Activated CD4-positive, alpha-beta memory T cell treated with anti-CD3 and anti-CD28 coated beads, Interleukin-2, amount 10 ng/mL, durations not matched to agents 7 days and 5 days (primary cell): Measurements from ENCODE around the gene LRRC45. TPM values are rescaled to one million over a fixed set of nuclear protein-coding genes. Genes with fewer than 3 reads are reported as not detected.
"Not testable (repeated sequence)": the region's sequence is repeated elsewhere in the genome, so short reads cannot be mapped to it uniquely, and the experiment has no call there.

ENCODE experiments used
- CTCF ChIA-PET: fragments of 350-600 bp; sonication (Branson Sonifier 250); formaldehyde crosslinking; loops from one replicate; lab custom pipeline; 2021; ENCODE audit warnings: antibody characterized with exemption, inconsistent platforms; lab: Charles Lee
- POLR2A ChIA-PET: fragments of 350-600 bp; sonication (Branson Sonifier 250); formaldehyde crosslinking; loops from one replicate; lab custom pipeline; 2021; ENCODE audit warnings: antibody characterized with exemption; lab: Charles Lee
- DNase-seq: peaks from one replicate; pipeline ENCODE4 v3.0.0-alpha.2; 2020
- H3K27ac Mint-ChIP-seq: one replicate; pipeline ENCODE4 v1.8.0; 2021; ENCODE audit warnings: mild to moderate bottlenecking, mixed read lengths
- H3K27me3 Mint-ChIP-seq: one replicate; pipeline ENCODE4 v1.8.0; 2021; ENCODE audit warnings: mixed read lengths
- H3K36me3 Mint-ChIP-seq: one replicate; pipeline ENCODE4 v1.8.0; 2021; ENCODE audit warnings: low read depth, mixed read lengths
- H3K4me1 Mint-ChIP-seq: one replicate; pipeline ENCODE4 v1.8.0; 2021; ENCODE audit warnings: mixed read lengths
- H3K4me3 Mint-ChIP-seq: one replicate; pipeline ENCODE4 v1.8.0; 2021; ENCODE audit warnings: mild to moderate bottlenecking, mixed read lengths
- H3K9me3 Mint-ChIP-seq: one replicate; pipeline ENCODE4 v1.8.0; 2021; ENCODE audit warnings: mixed read lengths
- total RNA-seq, 2 experiments: library from RNA; stranded (reverse); gene quantifications; one replicate each; pipeline ENCODE4 v1.2.3, GENCODE V29; 2021

The LRRC45 gene
- 10 to 100 TPM; 34.8 to 35.5 TPM for total RNA-seq

DNA sequence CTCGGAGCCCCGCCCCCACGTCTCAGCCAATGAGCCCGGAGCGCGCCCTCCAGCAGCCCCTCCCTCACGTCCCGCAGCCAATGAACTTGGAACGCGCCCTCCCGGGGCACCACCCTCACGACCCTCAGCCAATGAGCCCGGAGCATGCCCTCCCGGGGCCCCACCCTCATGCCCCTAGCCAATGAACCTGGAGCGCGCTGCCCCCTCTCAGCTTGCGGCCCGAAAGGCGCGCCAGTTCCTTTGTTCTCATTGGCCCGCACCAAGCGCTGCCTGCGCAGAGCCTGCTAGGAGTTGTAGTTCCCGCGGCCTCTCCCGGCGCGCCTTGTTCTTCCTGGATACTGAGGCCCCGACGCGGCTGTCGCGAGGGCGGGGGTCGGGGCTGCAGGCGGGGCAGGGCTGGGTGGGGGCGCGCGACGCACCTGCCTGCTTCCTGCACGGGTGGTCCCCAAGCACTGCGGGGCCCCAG, at the start of gene LRRC45:
LRRC45 (plus strand) TSS at position 325 of the 466 bp plus-strand sequence. CDS start 339 bp downstream, outside the sequence.
- H3K36me3 Mint-ChIP-seq: peaks cover 17% of the 10 kb centered on the region
- peaks cover 42% of the 10 kb centered on the region for H3K4me1 Mint-ChIP-seq
- H3K4me3 Mint-ChIP-seq: peak within 1 kb of the TSS; percentile 82
- no peaks in the 10 kb centered on the region for H3K27me3 Mint-ChIP-seq
- DNase-seq: peak; percentile 100
- H3K27ac Mint-ChIP-seq: peak within 1 kb of the TSS; percentile 60
- ChIA-PET CTCF (interaction anchor here (0.8 to 4.3 kb wide), 7 partner anchors 15 to 183 kb away, joined by 3 to 73 read pairs (median 5); partner anchors contain the start of genes ASPSCR1, DCXR, FASN and NOTUM), POLR2A (interaction anchor here (0.6 to 5.1 kb wide), 17 partner anchors 8 to 496 kb away, joined by 3 to 41 read pairs (median 4); partner anchors contain the start of genes ARHGDIA, DCXR, FASN and FOXK2)
- no peaks in the 10 kb centered on the region for H3K9me3 Mint-ChIP-seq

DNA sequence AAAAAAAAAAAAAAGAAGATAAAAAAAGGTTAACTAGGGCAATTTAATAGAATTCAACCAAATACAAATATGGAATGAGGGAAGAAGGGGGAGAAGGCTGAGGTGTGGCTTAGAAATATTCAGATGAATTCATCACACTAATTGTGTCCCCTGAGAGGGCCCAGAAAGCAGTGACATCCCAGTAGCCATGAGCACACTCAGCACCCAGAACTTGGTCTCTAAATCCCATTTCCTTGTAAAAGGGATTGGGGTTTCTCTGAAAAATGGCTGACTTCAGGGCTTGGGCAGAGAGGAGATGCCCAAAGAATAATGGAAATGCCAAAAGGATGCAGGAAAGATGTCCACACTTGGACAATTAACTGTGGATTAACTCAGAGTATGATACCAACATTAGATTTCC, 49.7 kb upstream of the LRRC45 start:
- DNase-seq: no peak
- no peaks in the 10 kb centered on the region for H3K9me3 Mint-ChIP-seq
- ChIA-PET POLR2A (no interaction called here), CTCF (no interaction called here)
- H3K27ac Mint-ChIP-seq: no peak overlapping the region
- H3K27me3 Mint-ChIP-seq: peaks cover 6% of the 10 kb centered on the region
- peaks cover 12% of the 10 kb centered on the region for H3K4me1 Mint-ChIP-seq
- H3K36me3 Mint-ChIP-seq: no peaks in the 10 kb centered on the region
- no peak overlapping the region for H3K4me3 Mint-ChIP-seq

DNA sequence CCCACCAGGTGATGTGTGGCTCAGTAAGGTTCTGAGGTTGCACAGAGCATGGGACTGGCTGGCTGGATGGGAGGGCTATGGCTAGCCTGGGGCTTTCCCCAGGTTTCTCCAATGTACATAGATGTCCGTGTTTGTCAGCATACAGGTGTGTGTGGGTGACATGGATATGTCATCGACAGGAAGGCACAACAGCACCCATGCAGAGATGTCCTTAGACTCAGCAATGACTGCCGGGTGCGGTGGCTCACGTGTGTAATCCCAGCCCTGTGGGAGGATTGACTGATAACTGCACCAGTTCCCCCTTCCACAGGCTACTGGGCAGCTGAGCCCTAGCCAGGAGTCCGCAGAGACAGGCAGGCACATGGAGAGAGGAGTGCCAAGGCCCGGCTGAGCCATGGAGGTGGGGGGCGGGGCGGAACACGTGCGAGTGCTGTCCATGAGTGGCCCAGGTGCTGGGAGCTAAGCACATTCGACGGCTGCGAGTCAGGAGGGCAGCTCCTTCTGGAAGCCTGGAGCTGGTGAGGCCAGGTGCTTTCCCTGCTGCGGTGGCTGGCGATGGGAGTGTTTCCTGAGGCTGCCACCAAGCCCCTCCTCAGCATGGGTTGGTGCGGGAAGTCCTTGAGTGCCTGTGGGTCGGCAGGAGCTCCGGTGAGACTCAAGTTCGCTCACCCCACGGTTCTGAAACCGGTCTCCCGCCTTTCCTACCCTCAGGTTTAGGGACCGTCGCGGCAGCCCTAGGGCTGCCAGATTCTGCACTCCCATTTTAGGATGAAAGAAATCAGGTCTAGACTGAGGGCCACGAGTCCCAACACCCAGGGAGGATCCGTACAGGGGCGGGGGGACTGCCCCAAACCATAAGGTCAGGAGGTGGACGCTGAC, 46.5 kb upstream of the LRRC45 start:
- peak; percentile 33 for DNase-seq
- CTCF ChIA-PET: interaction anchor here (0.8 to 1.3 kb wide), 4 partner anchors 17 to 61 kb away, joined by 3 to 4 read pairs (median 4); partner anchors contain the start of genes CENPX, DCXR and LRRC45
- Mint-ChIP-seq H3K27me3 (peaks cover 6% of the 10 kb centered on the region), H3K9me3 (no peaks in the 10 kb centered on the region), H3K27ac (peak overlapping the region; percentile 85), H3K4me3 (peak overlapping the region; percentile 86), H3K4me1 (peaks cover 38% of the 10 kb centered on the region), H3K36me3 (peaks cover 12% of the 10 kb centered on the region)
- POLR2A ChIA-PET: interaction anchor here (0.7 to 2.8 kb wide), 17 partner anchors 9 to 464 kb away, joined by 3 to 16 read pairs (median 4); partner anchors contain the start of genes ACTG1, DCXR, SIRT7 and SLC16A3

- peaks cover 12% of the 10 kb centered on the region for H3K36me3 Mint-ChIP-seq
- ChIA-PET POLR2A (interaction anchor here (0.7 to 2.8 kb wide), 16 partner anchors 10 to 464 kb away, joined by 3 to 16 read pairs (median 4); partner anchors contain the start of genes ACTG1, DCXR, SIRT7 and SLC16A3), CTCF (interaction anchor here (0.9 to 2.0 kb wide), 3 partner anchors 17 to 46 kb away, joined by 4 to 6 read pairs (median 4); partner anchors contain the start of genes CENPX and LRRC45)
- H3K4me3 Mint-ChIP-seq: peak within 1 kb of the TSS; percentile 86
- H3K4me1 Mint-ChIP-seq: peaks cover 41% of the 10 kb centered on the region
- H3K9me3 Mint-ChIP-seq: no peaks in the 10 kb centered on the region
- H3K27me3 Mint-ChIP-seq: peaks cover 6% of the 10 kb centered on the region
- peak; percentile 91 for DNase-seq
- peak within 1 kb of the TSS; percentile 85 for H3K27ac Mint-ChIP-seq
These were observed 45.8 kb upstream of the LRRC45 start, which contains the start of gene ASPSCR1 for GRCh38 chr17:81977211-81977808. TSS of gene ASPSCR1 (plus strand) at chr17:81977629. CDS start at chr17:81977647, 18 bp downstream.

DNA sequence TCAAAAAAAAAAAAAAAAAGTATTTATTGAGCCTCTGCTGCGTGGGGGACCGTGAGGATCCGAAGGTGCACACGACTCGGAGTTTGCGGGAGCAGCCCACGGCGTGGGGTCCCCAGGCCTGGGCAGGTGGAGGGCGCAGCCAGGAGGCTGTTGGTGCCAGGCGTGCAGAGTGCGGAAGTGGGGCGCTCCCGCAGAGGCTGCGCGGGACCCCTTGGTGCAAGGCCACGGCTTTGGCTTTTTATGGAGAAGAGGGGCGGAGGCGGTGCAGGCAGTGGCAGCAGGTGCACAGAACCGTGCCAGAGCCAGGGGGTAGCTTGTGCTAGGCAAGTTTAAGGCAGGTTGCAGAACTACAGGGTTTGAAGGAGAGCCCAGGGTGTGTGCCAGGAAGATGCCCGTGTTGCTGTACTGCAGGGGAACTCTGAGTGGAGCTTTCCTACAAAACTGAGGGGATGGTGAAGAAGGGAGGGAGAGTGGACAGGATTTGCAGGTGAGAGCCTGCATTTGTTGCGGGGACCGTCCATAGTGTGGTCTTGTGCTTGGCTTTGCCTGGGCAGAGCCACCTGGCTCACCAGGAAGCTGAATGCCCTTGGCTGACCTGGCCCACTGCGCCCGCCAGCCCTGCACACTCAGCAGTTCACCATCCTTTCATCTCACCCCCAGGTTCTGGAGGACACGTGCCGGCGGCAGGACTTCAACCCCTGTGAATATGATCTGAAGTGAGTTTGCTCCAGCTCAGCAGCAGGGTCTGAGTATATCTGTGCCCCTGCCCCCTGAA, 44.4 kb upstream of the LRRC45 start:
- peak overlapping the region; percentile 69 for H3K4me3 Mint-ChIP-seq
- no peak for DNase-seq
- H3K36me3 Mint-ChIP-seq: peaks cover 12% of the 10 kb centered on the region
- peaks cover 45% of the 10 kb centered on the region for H3K4me1 Mint-ChIP-seq
- no peaks in the 10 kb centered on the region for H3K9me3 Mint-ChIP-seq
- peaks cover 6% of the 10 kb centered on the region for H3K27me3 Mint-ChIP-seq
- POLR2A ChIA-PET: interaction anchor here (0.5 to 1.5 kb wide), 7 partner anchors 11 to 275 kb away, joined by 3 to 5 read pairs (median 3); partner anchors contain the start of genes CENPX, DUS1L, LRRC45 and MRPL12
- CTCF ChIA-PET: interaction anchor here (1.2 to 2.0 kb wide), 2 partner anchors 41 to 59 kb away, joined by 4 to 6 read pairs; partner anchors contain the start of gene DCXR
- peak overlapping the region; percentile 47 for H3K27ac Mint-ChIP-seq

DNA sequence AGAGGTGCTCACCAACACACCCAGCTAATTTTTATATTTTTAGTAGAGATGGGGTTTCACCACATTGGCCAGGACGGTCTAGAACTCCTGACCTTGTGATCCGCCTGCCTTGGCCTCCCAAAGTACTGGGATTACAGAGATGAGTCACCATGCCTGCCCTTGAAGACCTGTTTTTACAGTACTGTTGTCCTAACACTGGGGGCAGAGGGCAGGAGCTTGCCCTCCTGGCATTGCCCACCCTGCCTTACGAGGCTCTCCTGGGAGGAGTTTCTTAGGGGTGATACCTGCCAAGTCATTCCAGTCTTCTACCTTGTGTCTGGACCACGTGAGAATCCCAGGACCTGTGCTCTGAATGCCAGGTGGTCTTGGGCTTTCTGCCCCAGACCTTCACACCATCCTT, 43.0 kb upstream of the LRRC45 start:
- peak overlapping the region; percentile 4 for H3K4me3 Mint-ChIP-seq
- no peak overlapping the region for H3K27ac Mint-ChIP-seq
- no peaks in the 10 kb centered on the region for H3K9me3 Mint-ChIP-seq
- peaks cover 4% of the 10 kb centered on the region for H3K27me3 Mint-ChIP-seq
- DNase-seq: no peak
- peaks cover 47% of the 10 kb centered on the region for H3K4me1 Mint-ChIP-seq
- H3K36me3 Mint-ChIP-seq: peaks cover 15% of the 10 kb centered on the region
- POLR2A ChIA-PET: interaction anchor here (0.9 to 1.0 kb wide), 2 partner anchors 12 to 114 kb away, joined by 3 read pairs; no protein-coding TSS in a partner anchor
- CTCF ChIA-PET: interaction anchor here (1.2 to 2.0 kb wide), 2 partner anchors 21 to 58 kb away, joined by 4 to 5 read pairs; partner anchors contain the start of gene DCXR

GRCh38 chr17:81980707-81981343, 42.3 kb upstream of the LRRC45 start:
- H3K27ac Mint-ChIP-seq: no peak overlapping the region
- no peak overlapping the region for H3K4me3 Mint-ChIP-seq
- CTCF ChIA-PET: interaction anchor here (1.2 to 2.0 kb wide), 2 partner anchors 21 to 38 kb away, joined by 3 to 5 read pairs; no protein-coding TSS in a partner anchor
- H3K4me1 Mint-ChIP-seq: peaks cover 47% of the 10 kb centered on the region
- peaks cover 20% of the 10 kb centered on the region for H3K36me3 Mint-ChIP-seq
- no peaks in the 10 kb centered on the region for H3K9me3 Mint-ChIP-seq
- POLR2A ChIA-PET: interaction anchor here (0.9 kb wide), 1 partner anchor 13 kb away, joined by 3 read pairs; no protein-coding TSS in a partner anchor
- H3K27me3 Mint-ChIP-seq: peaks cover 4% of the 10 kb centered on the region
- peak; percentile 23 for DNase-seq

GRCh38 chr17:81981511-81981910, 41.6 kb upstream of the LRRC45 start:
- ChIA-PET POLR2A (interaction anchor here (1.4 kb wide), 1 partner anchor 49 kb away, joined by 3 read pairs; no protein-coding TSS in a partner anchor), CTCF (interaction anchor here (1.2 kb wide), 1 partner anchor 37 kb away, joined by 3 read pairs; no protein-coding TSS in a partner anchor)

GRCh38 chr17:81983011-81983638, 40.0 kb upstream of the LRRC45 start:
- no peak overlapping the region for H3K4me3 Mint-ChIP-seq
- peaks cover 37% of the 10 kb centered on the region for H3K4me1 Mint-ChIP-seq
- ChIA-PET POLR2A (interaction anchor here (1.4 kb wide), 1 partner anchor 47 kb away, joined by 3 read pairs; no protein-coding TSS in a partner anchor), CTCF (interaction anchor here (0.8 kb wide), 1 partner anchor 36 kb away, joined by 3 read pairs; no protein-coding TSS in a partner anchor)
- H3K27ac Mint-ChIP-seq: no peak overlapping the region
- no peaks in the 10 kb centered on the region for H3K9me3 Mint-ChIP-seq
- peaks cover 23% of the 10 kb centered on the region for H3K36me3 Mint-ChIP-seq
- DNase-seq: no peak
- no peaks in the 10 kb centered on the region for H3K27me3 Mint-ChIP-seq

More at GRCh38 chr17:81981511-81981910, 41.6 kb upstream of the LRRC45 start:
- Mint-ChIP-seq H3K36me3 (peaks cover 22% of the 10 kb centered on the region), H3K4me1 (peaks cover 42% of the 10 kb centered on the region)
- H3K27me3 Mint-ChIP-seq, DNase-seq, H3K27ac Mint-ChIP-seq, H3K4me3 Mint-ChIP-seq, H3K9me3 Mint-ChIP-seq: not testable (repeated sequence)

DNA sequence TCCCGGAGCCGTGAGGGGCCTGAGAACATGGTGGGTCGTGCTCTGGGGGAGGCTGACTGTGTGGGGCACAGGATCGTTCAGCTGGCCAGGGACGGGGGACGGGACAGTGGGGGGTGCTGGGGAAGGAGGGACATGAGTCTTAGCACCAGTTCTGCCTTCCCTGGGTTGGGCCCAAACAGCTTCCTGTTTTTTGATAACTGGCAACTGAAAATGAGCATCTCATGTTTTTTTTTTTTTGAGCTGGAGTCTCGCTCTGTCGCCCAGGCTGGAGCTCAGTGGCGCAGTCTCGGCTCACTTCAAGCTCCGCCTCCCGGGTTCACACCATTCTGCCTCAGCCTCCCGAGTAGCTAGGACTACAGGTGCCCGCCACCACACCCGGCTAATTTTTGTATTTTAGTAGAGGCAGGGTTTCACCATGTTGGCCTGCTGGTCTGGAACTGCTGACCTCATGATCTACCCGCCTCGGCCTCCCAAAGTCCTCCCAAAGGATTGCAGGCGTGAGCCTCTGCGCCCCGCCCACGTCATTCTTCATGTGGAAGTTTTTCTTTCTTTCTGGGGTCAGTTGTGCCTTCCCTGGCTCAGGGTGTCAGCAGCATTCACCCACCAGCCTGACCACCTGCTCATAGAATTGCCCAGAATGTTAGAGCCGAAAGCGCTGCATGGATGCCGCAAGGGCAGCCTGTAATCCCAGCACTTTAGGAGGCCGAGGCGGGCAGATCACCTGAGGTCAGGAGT, 39.3 kb upstream of the LRRC45 start:
- DNase-seq: no peak
- CTCF ChIA-PET: interaction anchor here (0.8 kb wide), 1 partner anchor 36 kb away, joined by 3 read pairs; no protein-coding TSS in a partner anchor
- Mint-ChIP-seq H3K36me3 (peaks cover 23% of the 10 kb centered on the region), H3K27me3 (no peaks in the 10 kb centered on the region), H3K4me1 (peaks cover 32% of the 10 kb centered on the region), H3K4me3 (no peak overlapping the region), H3K9me3 (no peaks in the 10 kb centered on the region), H3K27ac (no peak overlapping the region)
- POLR2A ChIA-PET: no interaction called here
